ENCODE results near the gene EIF4E3. TPM values are rescaled to one million over a fixed set of nuclear protein-coding genes. Genes with fewer than 3 reads are reported as not detected.

The EIF4E3 gene
- total and polyA plus RNA-seq, 2 of the 13 experiments (the other 11 are each of a cell fraction or from before 2014, with no cell fraction given) = 0.07 to 0.15 TPM

- 43% methylated on average over 6 of the region's 6 CpGs for WGBS (ENCODE audit: low lambda C conversion rate)
- Histone ChIP-seq H4K20me1 (ENCODE audit: insufficient read depth, low read length) (no peaks in the 10 kb centered on the region), H3K27ac (ENCODE audit: extremely low read length, insufficient read depth, low read length) (no peak overlapping the region), H3K4me2 (ENCODE audit: low read depth, low read length) (no peak overlapping the region), H3K4me3 (replicated peaks in 1 of 3; ENCODE audit: insufficient read depth in 1 of 3, low read depth in 2 of 3, low read length in 3 of 3) (no peak overlapping the region), H2AFZ (ENCODE audit: low read length) (no peak overlapping the region), H3K79me2 (ENCODE audit: insufficient read depth, low read length) (no peaks in the 10 kb centered on the region), H3K36me3 (replicated peaks in 1 of 2; ENCODE audit: control insufficient read depth in 1 of 2, insufficient read depth in 2 of 2, low read length in 2 of 2) (no peaks in the 10 kb centered on the region), H3K9me3 (ENCODE audit: low read length) (no peaks in the 10 kb centered on the region), H3K4me1 (ENCODE audit: insufficient read depth, low read length) (no peaks in the 10 kb centered on the region), H3K9ac (ENCODE audit: insufficient read depth, low read depth, low read length) (no peak overlapping the region), H3K27me3 (ENCODE audit: control insufficient read depth in 1 of 2, insufficient read depth in 2 of 2, low read length in 2 of 2) (peaks cover 0 to 8% of the 10 kb centered on the region in 2 experiments; a peak in 2 of 5 replicates)
- TF ChIP-seq TCF7 (IDR thresholded peaks at IDR 0.05; ENCODE audit: low read depth) (no peak), MAZ (IDR thresholded peaks at IDR 0.05; ENCODE audit: borderline replicate concordance, low read depth, low read length) (no peak), MAZ (CRISPR knock-in tag; IDR thresholded peaks at IDR 0.05; ENCODE audit: low read depth) (no peak), ZBTB3 (CRISPR knock-in tag; IDR thresholded peaks at IDR 0.05; ENCODE audit: borderline replicate concordance, low read depth) (no peak), NBN (conservative IDR thresholded peaks at IDR 0.05) (no peak), ZNF780A (CRISPR knock-in tag; IDR thresholded peaks at IDR 0.05) (no peak), ZNF660 (CRISPR knock-in tag; IDR thresholded peaks at IDR 0.05; ENCODE audit: borderline replicate concordance, low read depth) (no peak), ZNF350 (CRISPR knock-in tag; IDR thresholded peaks at IDR 0.05; ENCODE audit: borderline replicate concordance, low read depth) (no peak), GMEB2 (CRISPR knock-in tag; IDR thresholded peaks at IDR 0.05; ENCODE audit: low read depth) (no peak), ZNF607 (CRISPR knock-in tag; IDR thresholded peaks at IDR 0.05; ENCODE audit: borderline replicate concordance) (no peak)
- no peak for FAIRE-seq
- intact Hi-C loops (cut with micrococcal nuclease; ENCODE audit: unreplicated experiment) = no loop called here
- no peak for DNase-seq (ENCODE audit: low spot score)
- POLR2A ChIA-PET = no interaction called here
- no TSS peak for BruUV-seq (replicated peaks)
- CTCF ChIA-PET (ENCODE audit: low intra/inter-chr PET ratio, low total read pairs) = no interaction called here
- in situ Hi-C loops (cut with HindIII; ENCODE audit: extremely low pct_ligation_motif_present, low pct_unique_long_range_greater_than_20kb) = no loop called here
- ATAC-seq = no peak
Observed at GRCh38 chr3:71684757-71685386, 40.3 kb downstream of the EIF4E3 start.

Measured in HepG2 (cell line).